Panc1 (cell line): ENCODE measurements around the gene COL3A1.

Experiments
- CTCF ChIP-seq: fragments of 450-650 bp; IDR thresholded peaks from 2 replicates; pipeline ENCODE4 v1.5.1; 2017; ENCODE audit warnings: mild to moderate bottlenecking
- POLR2AphosphoS5 ChIP-seq: IDR thresholded peaks from 2 replicates; pipeline ENCODE4 v1.6.1; 2012; ENCODE audit warnings: mild to moderate bottlenecking, low read depth, low read length, moderate library complexity

- no peak for TF ChIP-seq POLR2AphosphoS5
- no peak for TF ChIP-seq CTCF
These were observed 42.8 kb upstream of the COL3A1 start for GRCh38 chr2:188931361-188931760.
